GM10266 (cell line): ENCODE measurements around the gene MALAT1.

Source experiments
- DNase-seq: peaks from one replicate; pipeline ENCODE4 v3.0.0; 2012; ENCODE audit errors: extremely low spot score
- CTCF ChIP-seq: IDR thresholded peaks from 2 replicates; pipeline ENCODE4 v1.5.1; 2012; ENCODE audit warnings: mild to moderate bottlenecking, low read depth; ENCODE audit not compliant: control insufficient read depth, insufficient read depth; ENCODE audit errors: missing control alignments

MALAT1 gene

GRCh38 chr11:65546217-65546958 lies 47.5 kb downstream of the MALAT1 start:
- no peak for TF ChIP-seq CTCF
- peak; percentile 100 for DNase-seq

DNA sequence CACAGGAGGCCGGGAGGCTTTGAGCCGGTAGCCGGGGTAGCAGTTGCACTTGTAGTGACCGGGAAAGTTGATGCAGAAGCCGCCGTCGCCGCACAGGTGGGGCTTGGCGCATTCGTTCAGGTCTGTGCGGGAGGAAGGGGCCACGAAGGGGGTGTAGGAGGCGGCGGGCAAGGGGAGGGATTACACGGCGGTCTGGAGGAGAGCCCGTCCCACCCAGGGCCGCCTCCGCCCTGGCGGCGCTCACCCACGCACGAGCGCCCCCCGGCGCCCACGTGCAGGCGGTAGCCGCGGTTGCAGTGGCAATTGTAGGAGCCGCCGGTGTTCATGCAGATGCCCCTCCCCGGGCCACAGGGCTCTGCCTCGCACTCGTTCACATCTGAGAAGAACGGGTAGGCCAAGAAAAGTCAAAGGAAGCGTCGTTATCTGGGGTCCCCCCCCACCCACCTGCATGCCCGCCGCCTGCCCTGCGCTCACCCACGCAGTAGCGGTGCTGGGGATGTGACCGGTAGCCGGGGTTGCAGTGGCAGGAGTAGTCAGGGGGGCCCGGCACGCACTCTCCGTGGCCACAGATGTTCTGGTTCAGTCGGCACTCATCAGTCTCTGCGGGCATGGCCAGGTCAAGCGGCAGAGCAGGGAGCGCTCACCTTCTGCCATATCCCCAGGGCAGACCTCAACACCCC lies 48.7 kb downstream of the MALAT1 start:
- no peak for DNase-seq
- no peak for TF ChIP-seq CTCF

- no peak for DNase-seq
- TF ChIP-seq CTCF, result no peak
Measured at GRCh38 chr11:65548395-65548794, 49.5 kb downstream of the MALAT1 start.

DNA sequence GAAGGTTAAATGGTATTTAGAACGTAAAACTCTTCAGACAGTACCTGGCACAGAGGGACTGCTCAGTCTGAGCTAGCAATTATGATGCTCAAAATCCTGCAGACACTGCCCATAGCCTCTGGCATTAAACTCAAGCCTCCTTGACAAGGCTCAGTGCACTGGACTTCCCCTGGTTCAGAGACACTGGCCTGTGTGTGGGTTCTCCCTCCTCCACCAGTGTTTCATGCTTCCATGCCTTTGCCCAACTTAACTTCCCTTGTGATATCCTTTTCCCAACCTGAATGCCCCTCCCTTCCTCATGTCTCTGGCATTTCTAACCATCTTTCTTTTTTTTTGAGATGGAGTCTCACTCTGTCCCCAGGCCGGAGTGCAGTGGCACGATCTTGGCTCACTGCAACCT lies 50.3 kb downstream of the MALAT1 start:
- DNase-seq, result no peak
- TF ChIP-seq CTCF, result no peak

DNA sequence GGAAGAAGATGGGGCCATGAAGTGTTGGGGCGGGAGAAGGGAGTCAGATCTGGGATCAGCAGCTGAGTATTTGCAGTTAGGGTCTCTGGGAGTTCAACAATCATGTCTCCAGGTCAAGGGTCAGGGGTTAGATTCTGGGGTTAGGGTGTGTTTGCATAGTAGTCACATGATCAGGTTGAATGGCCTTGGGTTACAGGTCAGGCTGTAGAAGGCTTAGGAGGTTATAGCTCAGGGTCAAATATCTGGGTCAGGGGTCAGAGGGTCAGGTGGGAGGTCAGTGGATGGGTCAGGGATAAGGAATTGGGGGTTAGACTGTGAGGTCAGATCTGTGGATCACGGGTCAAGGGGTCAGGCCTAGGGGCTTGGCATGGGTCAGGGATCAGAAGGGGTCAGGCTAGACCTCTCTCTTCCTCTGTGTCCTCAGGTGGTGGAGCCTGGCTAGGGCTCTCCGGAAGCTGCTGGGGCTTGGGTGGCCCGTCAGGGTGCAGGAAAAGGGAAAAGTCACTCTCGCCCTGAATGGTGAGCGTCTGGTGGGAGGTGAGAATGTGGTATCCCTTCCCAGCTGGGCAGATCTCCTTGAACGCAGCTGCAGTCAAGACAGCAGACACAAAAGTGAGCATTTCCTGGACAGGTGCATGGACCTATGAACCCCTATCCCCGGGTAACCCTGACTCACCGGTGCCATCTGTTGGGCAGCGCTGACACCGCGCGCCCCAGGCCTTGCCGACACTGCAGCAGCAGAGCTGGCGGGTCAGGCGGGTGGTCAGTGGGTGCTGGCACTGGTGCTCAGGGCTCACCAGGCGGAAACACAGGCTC lies 52.9 kb downstream of the MALAT1 start:
- peak; percentile 78 for DNase-seq
- TF ChIP-seq CTCF, result peak; percentile 81

DNA sequence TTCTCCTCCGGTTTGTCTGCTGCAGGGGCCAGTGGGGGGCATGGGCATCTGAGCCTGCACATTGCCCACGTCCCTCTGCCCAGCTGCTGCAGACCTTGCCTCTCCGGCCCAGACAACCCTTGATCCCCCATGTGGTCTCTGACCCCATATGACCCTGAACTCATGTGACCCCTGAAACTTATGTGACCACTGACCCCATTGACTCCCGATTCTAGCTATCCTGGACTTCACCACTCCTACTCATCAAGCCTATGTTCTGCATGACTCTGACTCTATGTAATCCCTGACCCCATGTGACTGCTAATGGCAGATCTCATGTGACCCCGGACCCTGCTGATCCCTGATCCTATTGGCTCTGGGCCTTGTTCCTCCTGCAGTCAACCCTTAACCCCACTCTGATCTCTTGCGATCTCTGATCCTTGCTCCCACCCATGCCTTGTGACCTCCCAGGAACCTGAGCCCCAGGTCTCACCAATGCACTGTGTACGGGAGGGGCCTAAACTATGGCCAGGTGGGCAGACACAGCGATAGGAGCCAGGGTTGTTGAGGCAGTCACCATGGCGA lies 53.6 kb downstream of the MALAT1 start:
- TF ChIP-seq CTCF, result no peak

More for the DNA sequence above, 53.6 kb downstream of the MALAT1 start:
- no peak for DNase-seq
